Stimulated activated CD4-positive, alpha-beta T cell treated with anti-CD3 and anti-CD28 coated beads, Interleukin-12 subunit alpha, Interleukin-12 subunit beta, amount 100 ng/mL, for 48 hours (primary cell): Measurements from ENCODE around the gene C19orf47.
"Not testable (repeated sequence)": the region's sequence is repeated elsewhere in the genome, so short reads cannot be mapped to it uniquely, and the experiment has no call there.

Source experiments
- DNase-seq, 3 donors: peaks; one replicate each; pipeline ENCODE4 v3.0.0-alpha.2; 2020; ENCODE audit warnings: low read depth in 2 of 3, low spot score in 1 of 3

Gene C19orf47

GRCh38 chr19:40377876-40378385, 29.7 kb upstream of the C19orf47 start:
- DNase-seq, result no peak

- no peak for DNase-seq
These were observed 28.2 kb upstream of the C19orf47 start for GRCh38 chr19:40376286-40376862.

- no peak for DNase-seq
These were observed 25.9 kb upstream of the C19orf47 start for GRCh38 chr19:40374084-40374483.

- no peak for DNase-seq
These were observed 23.6 kb upstream of the C19orf47 start for GRCh38 chr19:40371802-40372122.

DNA sequence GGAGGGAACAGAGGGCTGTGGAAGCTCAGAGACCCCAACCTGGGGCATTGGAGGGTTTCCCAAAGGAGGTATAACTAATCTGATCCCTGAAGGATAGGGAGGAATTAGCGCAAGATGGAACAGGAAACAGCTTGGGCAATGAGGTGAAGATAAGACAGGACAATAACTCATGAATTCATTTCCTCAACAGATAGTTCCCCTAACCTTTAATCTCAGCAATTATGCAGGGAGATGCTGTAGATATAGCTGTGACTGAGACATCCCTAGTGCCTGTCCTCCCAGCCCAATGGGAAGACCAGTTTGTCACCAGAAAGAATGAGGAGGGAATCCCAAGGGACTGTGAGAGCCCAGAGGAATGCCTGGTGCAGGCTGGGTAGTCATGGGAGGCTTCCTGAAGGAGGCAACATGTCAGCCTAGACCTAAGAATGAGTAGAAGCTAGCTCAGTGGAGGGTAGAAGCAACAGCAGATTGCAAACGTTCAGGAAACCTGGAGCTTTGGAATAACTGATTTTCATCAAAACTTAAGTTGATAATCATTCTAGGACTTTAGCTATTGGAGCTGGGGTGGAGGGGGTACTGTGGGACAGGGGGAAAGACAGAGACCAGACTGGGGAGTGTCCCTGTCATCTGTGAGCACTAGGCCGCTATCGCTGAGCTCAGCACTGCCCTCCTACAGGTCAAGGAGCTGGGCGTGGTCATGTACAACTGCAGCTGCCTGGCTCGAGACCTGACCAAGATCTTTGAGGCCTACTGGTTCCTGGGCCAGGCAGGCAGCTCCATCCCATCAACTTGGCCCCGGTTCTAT, 23.0 kb upstream of the C19orf47 start:
- DNase-seq, result no peak

DNA sequence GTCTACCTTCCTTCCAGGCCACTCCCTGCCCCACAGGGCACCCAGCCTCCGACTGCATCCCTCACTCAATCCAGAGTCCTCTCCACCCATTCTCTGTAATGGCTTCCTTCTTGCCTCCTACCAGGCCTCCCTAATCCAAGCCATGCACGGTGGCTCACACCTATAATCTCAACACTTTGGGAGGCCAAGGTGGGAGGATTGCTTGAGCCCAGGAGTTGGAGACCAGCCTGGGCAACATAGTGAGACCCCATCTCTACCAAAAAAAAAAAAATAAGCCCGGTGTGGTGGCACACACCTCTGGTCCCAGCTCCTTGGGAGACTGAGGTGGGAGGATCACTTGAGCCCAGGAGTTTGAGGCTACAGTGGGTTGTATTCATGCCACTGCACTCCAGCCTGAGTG, 22.1 kb upstream of the C19orf47 start:
- DNase-seq, result not testable (repeated sequence)

DNA sequence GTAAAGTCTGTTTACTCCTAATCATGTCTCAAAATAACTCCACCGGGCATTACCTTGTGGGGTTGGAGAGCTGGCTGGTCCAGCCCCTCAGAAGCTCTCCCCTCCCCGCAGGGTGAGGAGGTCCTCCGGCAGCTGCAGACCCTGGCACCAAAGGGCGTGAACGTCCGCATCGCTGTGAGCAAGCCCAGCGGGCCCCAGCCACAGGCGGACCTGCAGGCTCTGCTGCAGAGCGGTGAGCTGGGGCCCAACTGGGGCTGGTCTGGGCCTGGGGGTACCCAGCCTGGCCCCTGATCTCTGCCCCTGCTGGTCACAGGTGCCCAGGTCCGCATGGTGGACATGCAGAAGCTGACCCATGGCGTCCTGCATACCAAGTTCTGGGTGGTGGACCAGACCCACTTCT, 21.6 kb upstream of the C19orf47 start:
- DNase-seq, result no peak

- no peak for DNase-seq
These were observed 19.6 kb upstream of the C19orf47 start for GRCh38 chr19:40367577-40368434.

DNA sequence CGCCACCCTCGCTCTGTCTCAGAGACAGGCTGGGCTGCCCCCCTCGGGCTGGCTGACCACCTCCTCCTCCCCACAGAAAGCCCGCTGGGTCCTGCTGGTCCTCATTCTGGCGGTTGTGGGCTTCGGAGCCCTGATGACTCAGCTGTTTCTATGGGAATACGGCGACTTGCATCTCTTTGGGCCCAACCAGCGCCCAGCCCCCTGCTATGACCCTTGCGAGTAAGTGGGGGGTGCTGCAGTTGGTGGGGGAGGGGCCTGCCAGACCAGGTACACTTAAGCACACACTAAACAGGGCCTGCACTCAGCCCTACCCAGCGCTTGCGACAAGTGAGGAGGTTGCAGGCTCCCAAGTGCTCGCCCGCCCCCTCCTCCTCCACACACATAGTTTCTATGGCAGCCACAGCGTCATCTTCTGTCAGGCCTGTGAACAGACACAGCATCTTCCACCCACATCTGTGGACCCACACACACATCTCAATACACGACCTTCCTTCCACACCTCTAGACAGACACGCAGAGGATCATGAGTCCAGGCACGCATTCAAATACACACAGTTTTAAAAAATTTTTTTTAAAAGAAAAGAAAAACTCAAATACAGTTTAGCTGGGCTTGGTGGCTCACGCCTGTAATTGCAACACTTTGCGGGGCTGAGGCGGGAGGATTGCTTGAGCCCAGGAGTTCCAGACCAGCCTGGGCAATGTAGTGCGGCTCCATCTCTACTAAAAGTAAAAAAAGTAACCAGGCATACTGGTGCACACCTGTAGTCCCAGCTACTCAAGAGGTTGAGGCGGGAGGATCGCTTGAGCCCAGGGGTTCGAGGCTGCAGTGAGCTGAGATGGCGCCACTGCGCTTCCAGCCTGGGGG, 18.7 kb upstream of the C19orf47 start:
- DNase-seq, result no peak

DNA sequence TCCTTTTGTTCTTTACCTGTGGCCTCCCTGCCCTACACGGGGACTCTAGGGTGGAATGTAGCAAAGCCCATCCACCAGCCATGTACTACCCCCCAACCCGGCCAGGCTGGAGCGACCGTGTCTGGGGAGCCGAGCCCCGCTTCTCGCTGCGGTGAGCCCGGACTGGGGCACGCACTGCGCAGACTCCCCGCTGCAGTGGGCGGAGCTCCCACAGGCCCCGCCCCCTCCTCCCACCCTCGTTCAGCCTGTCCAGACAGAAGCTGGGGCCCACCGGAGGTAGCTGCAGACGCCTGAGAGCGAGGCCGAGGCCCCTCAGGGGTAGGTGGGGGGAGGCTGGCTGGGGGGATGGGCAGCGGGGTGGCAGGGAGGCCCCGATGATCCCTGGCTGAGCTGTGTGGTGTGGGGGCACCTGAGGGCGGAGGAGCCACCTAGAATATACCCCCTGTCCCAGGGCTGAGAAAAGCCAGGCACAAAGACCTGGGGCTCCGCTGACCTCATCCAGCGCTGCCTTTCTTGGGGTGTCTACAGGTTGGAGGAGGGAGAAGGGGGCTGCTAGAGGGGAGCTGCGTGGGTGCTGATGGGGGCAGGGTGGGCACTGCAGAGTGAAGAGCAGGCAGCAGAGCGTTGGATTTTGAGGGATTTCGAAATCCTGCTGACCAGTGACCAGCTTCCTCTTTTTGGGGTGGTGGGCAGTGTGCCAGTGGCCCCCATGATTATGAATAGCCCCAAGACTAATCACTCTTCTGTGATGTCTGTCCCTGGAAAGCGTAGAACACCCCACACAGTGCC, 17.6 kb upstream of the C19orf47 start:
- peak; percentile 36 to 57 (median 49) for DNase-seq

- DNase-seq, result no peak
These were observed 16.8 kb upstream of the C19orf47 start for GRCh38 chr19:40365010-40365409.

DNA sequence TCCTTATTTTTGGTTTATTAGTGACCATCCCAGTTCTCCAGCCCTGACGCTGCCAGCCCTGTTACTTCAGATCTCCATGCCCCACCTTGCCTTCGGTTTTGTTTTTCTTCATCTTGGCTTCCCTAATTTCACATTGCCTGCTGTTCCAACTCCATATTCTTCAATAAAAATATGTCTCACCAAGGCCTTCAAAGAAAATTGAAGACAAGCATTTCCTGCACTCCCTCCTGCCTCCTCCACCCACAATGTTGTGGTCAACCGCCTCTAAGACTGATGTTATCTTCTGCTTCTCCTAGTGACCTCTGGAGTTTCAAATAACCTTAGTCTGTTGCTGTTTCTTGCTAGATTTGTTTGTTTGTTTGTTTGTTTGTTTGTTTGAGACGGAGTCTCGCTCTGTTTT, 14.9 kb upstream of the C19orf47 start:
- DNase-seq, result no peak

DNA sequence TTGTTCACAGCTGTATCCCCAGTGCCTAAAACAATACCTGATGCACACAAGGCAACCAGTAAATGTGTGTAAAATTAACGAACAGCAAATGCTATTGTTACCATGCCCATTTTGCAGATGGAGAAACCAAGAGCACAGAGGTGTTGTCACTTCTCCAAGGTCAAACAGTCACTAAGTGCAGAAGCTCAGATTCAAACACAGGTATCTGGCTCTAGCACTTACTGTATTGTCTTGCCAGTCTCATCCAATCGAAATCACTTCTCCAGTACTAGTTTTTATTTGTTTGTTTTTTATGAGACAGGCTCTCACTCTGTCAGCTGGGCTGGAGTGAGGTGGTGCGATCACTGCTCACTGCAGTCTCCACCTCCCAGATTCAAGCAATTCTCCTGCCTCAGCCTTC, 14.0 kb upstream of the C19orf47 start:
- no peak for DNase-seq

- DNase-seq, result no peak
These were observed 12.6 kb upstream of the C19orf47 start for GRCh38 chr19:40360708-40361241.

DNA sequence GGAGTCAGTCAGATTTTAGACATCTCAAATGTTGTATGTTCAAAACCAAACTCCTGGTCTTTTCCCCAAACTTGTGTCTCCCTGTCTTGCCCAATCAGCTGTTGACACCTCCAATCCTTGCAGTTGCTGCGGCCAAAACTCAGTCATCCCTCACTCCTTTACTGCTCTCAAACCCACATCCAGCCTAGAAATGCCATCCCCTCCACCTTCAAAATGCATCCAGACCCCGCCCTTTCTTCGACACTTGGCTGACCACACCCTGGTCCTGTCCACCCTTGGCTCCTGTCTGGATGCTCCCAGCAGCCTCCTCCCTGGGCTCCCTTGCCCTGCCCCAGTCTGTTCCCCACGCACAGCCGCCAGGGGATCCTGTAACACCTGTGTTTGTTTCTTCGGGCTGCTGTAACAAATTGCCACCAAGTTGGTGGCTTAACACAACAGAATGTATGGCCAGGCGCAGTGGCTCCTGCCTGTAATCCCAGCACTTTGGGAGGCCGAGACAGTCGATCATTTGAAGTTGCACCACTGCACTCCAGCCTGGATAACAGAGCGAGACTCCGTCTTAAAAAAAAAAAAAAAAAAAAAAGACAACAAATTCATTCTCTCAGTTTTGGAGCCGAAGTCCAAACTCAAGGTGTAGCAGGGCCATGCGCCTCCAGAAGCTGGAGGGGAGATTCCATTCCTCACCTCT, 12.0 kb upstream of the C19orf47 start:
- no peak for DNase-seq

DNA sequence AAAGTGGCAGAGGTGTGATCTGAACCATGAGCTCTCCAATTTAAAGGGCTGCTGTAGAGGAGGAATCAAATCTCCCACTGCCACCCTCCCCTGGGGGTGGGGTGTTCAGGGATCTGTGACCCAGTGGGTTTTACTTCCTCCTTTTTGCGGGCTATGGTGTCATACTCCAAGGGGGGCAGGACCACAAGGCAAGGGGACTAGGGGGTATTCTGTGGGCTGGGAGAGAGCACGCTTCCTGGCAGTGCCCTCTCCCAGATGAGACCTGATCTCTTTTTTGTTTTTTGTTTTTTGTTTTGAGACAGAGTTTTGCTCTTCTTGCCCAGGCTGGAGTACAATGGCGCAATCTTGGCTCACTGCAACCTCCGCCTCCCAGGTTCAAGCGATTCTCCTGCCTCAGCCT, 10.6 kb upstream of the C19orf47 start:
- DNase-seq, result no peak

DNA sequence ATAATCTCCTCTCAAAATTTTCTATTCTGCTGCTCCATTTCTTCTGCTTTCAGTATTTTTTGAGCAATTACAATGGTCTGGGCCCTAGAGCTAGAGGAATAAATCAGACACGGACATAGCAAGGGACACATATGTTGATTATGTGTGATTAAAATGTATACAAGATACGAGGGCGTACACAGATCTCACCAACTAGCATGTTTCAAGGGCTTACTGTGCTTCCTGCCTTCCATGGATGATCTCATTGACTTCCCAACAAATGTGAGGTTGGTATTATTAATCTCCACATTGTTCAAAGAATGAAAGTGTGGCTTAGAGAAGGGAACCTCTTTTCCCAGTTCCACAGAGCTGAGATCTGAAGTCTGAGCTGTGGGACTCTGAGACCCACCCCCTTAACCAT, 9.4 kb upstream of the C19orf47 start:
- DNase-seq, result no peak

- DNase-seq, result no peak
These were observed 8.7 kb upstream of the C19orf47 start for GRCh38 chr19:40356681-40357595.
